ENCODE results near the gene AARS1.

Gene AARS1

GRCh38 chr16:70258946-70259345 lies 30.4 kb downstream of the AARS1 start:
- no peaks in the 10 kb centered on the region for H3K9me3 ChIP-seq (ENCODE audit: severe bottlenecking)
- H3K27ac ChIP-seq: no peak overlapping the region
- no peak for TF ChIP-seq CTCF (IDR thresholded peaks at IDR 0.05; ENCODE audit: low read depth, low read length)
- H3K27me3 ChIP-seq (ENCODE audit: insufficient read depth, low read depth, severe bottlenecking): no peaks in the 10 kb centered on the region
- no peak for DNase-seq
- no peak overlapping the region for H3K4me3 ChIP-seq (ENCODE audit: low read depth, low read length)
- H3K36me3 ChIP-seq: peaks cover 94% of the 10 kb centered on the region

DNA sequence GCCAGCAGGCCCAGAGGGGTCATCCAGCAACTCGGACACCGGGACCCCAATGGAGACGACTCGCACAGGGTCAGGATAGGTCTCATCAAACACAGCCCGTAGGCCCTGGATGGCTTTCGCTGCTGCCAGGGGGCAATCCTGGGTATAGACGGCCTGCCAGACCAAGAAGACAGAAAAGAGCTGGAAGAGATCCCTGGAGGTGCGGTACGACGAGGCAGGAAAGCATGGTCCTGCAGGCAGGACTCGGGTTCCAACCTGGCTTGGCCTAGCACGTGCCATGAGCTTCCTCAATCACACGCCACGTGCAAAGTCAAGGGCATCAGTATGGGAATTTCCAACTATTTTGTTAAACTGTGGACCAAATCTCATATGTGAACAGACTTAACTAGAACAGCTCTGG lies 31.2 kb downstream of the AARS1 start:
- H3K36me3 ChIP-seq: peaks cover 94% of the 10 kb centered on the region

GRCh38 chr16:70257391-70257790 lies 31.9 kb downstream of the AARS1 start:
- Histone ChIP-seq H3K27ac (no peak overlapping the region), H3K27me3 (ENCODE audit: insufficient read depth, low read depth, severe bottlenecking) (no peaks in the 10 kb centered on the region), H3K9me3 (ENCODE audit: severe bottlenecking) (no peaks in the 10 kb centered on the region), H3K36me3 (peaks cover 95% of the 10 kb centered on the region), H3K4me3 (ENCODE audit: low read depth, low read length) (no peak overlapping the region)
- DNase-seq: no peak
- no peak for TF ChIP-seq CTCF (IDR thresholded peaks at IDR 0.05; ENCODE audit: low read depth, low read length)

More for the DNA sequence above, 31.2 kb downstream of the AARS1 start:
- TF ChIP-seq CTCF (IDR thresholded peaks at IDR 0.05; ENCODE audit: low read depth, low read length): no peak
- Histone ChIP-seq H3K27ac (no peak overlapping the region), H3K4me3 (ENCODE audit: low read depth, low read length) (no peak overlapping the region), H3K27me3 (ENCODE audit: insufficient read depth, low read depth, severe bottlenecking) (no peaks in the 10 kb centered on the region), H3K9me3 (ENCODE audit: severe bottlenecking) (no peaks in the 10 kb centered on the region)
- DNase-seq: no peak

GRCh38 chr16:70255574-70255973 lies 33.7 kb downstream of the AARS1 start:
- H3K27me3 ChIP-seq (ENCODE audit: insufficient read depth, low read depth, severe bottlenecking): no peaks in the 10 kb centered on the region
- DNase-seq: no peak
- no peak overlapping the region for H3K27ac ChIP-seq
- peaks cover 84% of the 10 kb centered on the region for H3K36me3 ChIP-seq
- H3K9me3 ChIP-seq (ENCODE audit: severe bottlenecking): no peaks in the 10 kb centered on the region
- H3K4me3 ChIP-seq (ENCODE audit: low read depth, low read length): no peak overlapping the region
- no peak for TF ChIP-seq CTCF (IDR thresholded peaks at IDR 0.05; ENCODE audit: low read depth, low read length)

GRCh38 chr16:70254965-70255286 lies 34.4 kb downstream of the AARS1 start:
- Histone ChIP-seq H3K4me3 (ENCODE audit: low read depth, low read length) (no peak overlapping the region), H3K9me3 (ENCODE audit: severe bottlenecking) (no peaks in the 10 kb centered on the region), H3K27me3 (ENCODE audit: insufficient read depth, low read depth, severe bottlenecking) (no peaks in the 10 kb centered on the region), H3K27ac (no peak overlapping the region), H3K36me3 (peaks cover 81% of the 10 kb centered on the region)
- DNase-seq: no peak
- TF ChIP-seq CTCF (IDR thresholded peaks at IDR 0.05; ENCODE audit: low read depth, low read length): no peak

- Histone ChIP-seq H3K27ac (no peak overlapping the region), H3K27me3 (ENCODE audit: insufficient read depth, low read depth, severe bottlenecking) (no peaks in the 10 kb centered on the region), H3K9me3 (ENCODE audit: severe bottlenecking) (no peaks in the 10 kb centered on the region), H3K36me3 (peaks cover 79% of the 10 kb centered on the region), H3K4me3 (ENCODE audit: low read depth, low read length) (no peak overlapping the region)
- no peak for DNase-seq
- TF ChIP-seq CTCF (IDR thresholded peaks at IDR 0.05; ENCODE audit: low read depth, low read length): no peak
Observed at GRCh38 chr16:70254180-70254964, 34.9 kb downstream of the AARS1 start.
